ENCODE results near the gene TRIP12. TPM values are rescaled to one million over a fixed set of nuclear protein-coding genes. Genes with fewer than 3 reads are reported as not detected.

TRIP12 gene
- total RNA-seq, 6 experiments from 2014 or later = 249 to 296 (median 265) TPM

DNA sequence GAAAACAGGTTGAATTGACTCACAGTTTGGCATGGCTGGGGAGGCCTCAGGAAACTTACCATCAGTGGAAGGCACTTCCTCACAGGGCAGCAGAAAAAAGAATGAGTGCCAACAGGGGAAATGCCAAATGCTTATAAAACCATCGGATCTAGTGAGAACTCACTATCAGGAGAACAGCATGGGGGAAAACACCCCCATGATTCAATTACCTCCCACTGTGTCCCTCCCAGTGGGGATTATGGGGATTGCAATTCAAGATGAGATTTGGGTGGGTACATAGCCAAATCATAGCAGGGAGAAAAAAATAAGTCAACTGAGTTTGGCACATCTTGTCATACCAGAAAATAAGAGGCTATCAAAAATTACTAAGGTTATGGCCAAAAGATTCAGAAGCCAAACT, 96.3 kb downstream of the TRIP12 start:
- H3K9me3 Mint-ChIP-seq = no peaks in the 10 kb centered on the region
- H3K27me3 Mint-ChIP-seq (ENCODE audit: insufficient read depth) = no peaks in the 10 kb centered on the region; the same call in 1 of the 2 replicates
- H3K27ac Mint-ChIP-seq = no peak overlapping the region
- DNase-seq = no peak
- TF ChIP-seq, protein P1, sequence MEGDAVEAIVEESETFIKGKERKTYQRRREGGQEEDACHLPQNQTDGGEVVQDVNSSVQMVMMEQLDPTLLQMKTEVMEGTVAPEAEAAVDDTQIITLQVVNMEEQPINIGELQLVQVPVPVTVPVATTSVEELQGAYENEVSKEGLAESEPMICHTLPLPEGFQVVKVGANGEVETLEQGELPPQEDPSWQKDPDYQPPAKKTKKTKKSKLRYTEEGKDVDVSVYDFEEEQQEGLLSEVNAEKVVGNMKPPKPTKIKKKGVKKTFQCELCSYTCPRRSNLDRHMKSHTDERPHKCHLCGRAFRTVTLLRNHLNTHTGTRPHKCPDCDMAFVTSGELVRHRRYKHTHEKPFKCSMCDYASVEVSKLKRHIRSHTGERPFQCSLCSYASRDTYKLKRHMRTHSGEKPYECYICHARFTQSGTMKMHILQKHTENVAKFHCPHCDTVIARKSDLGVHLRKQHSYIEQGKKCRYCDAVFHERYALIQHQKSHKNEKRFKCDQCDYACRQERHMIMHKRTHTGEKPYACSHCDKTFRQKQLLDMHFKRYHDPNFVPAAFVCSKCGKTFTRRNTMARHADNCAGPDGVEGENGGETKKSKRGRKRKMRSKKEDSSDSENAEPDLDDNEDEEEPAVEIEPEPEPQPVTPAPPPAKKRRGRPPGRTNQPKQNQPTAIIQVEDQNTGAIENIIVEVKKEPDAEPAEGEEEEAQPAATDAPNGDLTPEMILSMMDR (IDR thresholded peaks at IDR 0.05) = peak; percentile 45
- no peak overlapping the region for H3K4me3 Mint-ChIP-seq
- peaks cover 45% of the 10 kb centered on the region for H3K36me3 Mint-ChIP-seq (ENCODE audit: low read depth)
- peaks cover 24% of the 10 kb centered on the region for H3K4me1 Mint-ChIP-seq (ENCODE audit: low read depth)

DNA sequence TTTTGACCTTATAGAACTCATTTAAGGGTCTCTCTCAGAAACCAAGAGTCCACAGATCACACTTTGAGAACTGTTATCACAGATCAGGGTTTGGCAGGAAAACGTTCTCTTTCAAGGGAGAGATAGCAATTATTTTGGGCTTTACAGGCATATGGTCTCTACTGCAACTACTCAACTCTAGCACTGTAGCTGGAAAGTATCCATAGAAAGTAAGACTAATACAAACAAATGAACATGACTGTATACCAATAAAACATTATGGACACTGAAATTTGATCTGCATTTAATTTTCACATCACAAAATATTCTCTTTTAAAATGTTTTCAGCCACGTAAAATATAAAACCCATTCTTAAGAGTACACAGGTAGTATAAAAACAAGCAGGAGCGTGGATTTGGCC, 100.5 kb downstream of the TRIP12 start:
- TF ChIP-seq, protein P1 (IDR thresholded peaks at IDR 0.05) = no peak
- Mint-ChIP-seq H3K4me1 (ENCODE audit: low read depth) (peaks cover 31% of the 10 kb centered on the region), H3K4me3 (no peak overlapping the region), H3K9me3 (no peaks in the 10 kb centered on the region), H3K36me3 (ENCODE audit: low read depth) (peaks cover 35% of the 10 kb centered on the region), H3K27ac (no peak overlapping the region), H3K27me3 (ENCODE audit: insufficient read depth) (no peaks in the 10 kb centered on the region)
- DNase-seq = peak; percentile 27

DNA sequence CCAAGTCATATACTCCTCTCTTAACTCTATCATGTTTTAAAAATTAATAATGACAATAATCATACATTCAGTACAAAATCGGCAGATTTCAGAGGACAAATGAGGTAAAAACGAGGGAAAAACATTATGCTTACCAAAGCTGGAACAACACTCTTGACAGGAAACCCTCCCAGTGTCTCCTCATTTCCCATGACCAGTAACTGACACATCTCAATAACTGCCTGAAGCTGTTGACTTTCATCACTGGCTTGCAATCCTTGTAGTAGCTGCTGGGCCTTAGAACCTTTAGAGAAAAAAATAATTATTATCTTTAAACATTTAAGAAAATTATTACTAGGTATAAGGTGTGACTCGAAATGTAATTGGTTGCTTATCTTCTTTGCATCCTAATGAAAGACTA, 103.6 kb downstream of the TRIP12 start:
- Mint-ChIP-seq H3K4me1 (ENCODE audit: low read depth) (peaks cover 48% of the 10 kb centered on the region), H3K4me3 (no peak overlapping the region), H3K36me3 (ENCODE audit: low read depth) (peaks cover 21% of the 10 kb centered on the region), H3K9me3 (no peaks in the 10 kb centered on the region), H3K27me3 (ENCODE audit: insufficient read depth) (no peaks in the 10 kb centered on the region), H3K27ac (no peak overlapping the region)
- DNase-seq = no peak
- TF ChIP-seq, protein P1 (IDR thresholded peaks at IDR 0.05) = no peak

DNA sequence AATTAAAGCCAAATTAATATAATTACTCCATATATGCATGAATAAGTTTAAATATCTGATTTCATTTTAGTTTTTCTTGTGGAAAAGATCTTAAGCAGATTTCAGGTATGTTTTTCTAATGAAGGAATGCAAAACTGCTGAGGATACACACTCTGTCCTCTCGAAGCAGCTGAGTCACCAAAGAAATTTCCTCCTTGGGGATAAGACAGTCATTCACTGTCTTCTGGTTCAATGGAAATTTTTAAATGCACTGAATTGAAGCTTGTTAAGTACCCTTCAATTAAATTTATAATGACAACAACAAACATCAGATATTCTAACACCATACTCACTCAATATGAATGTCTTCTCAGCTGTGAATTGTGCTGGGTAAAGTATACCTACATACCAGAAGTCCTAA, 106.0 kb downstream of the TRIP12 start:
- no peaks in the 10 kb centered on the region for H3K27me3 Mint-ChIP-seq (ENCODE audit: insufficient read depth)
- 0 out of 2 replicates have a peak overlapping the region, but pooled peaks have one; percentile 7 for H3K4me3 Mint-ChIP-seq
- H3K27ac Mint-ChIP-seq = peak overlapping the region; percentile 89
- H3K9me3 Mint-ChIP-seq = no peaks in the 10 kb centered on the region
- H3K4me1 Mint-ChIP-seq (ENCODE audit: low read depth) = peaks cover 36% of the 10 kb centered on the region
- peaks cover 17% of the 10 kb centered on the region for H3K36me3 Mint-ChIP-seq (ENCODE audit: low read depth)
- DNase-seq = peak; percentile 59
- TF ChIP-seq, protein P1 (IDR thresholded peaks at IDR 0.05) = no peak

DNA sequence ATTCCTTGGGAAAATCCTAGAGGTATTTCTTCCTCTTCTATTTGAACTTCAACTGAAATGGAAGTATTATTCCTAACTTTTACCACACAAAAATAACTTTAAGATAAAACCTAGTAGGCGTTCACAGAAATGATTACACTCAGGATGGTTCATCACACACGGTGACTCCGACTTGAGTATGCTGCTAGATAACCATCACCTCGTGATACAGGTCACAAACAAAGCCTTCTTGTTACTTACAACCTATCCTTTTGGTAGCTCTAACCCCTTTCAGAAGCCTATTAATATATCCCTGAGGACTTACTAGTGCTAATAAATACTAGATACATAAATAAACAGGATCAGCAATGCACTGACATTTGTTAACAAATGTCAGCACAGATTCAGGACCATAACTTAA, 106.5 kb downstream of the TRIP12 start:
- H3K27ac Mint-ChIP-seq = peak overlapping the region; percentile 89
- no peaks in the 10 kb centered on the region for H3K27me3 Mint-ChIP-seq (ENCODE audit: insufficient read depth)
- no peaks in the 10 kb centered on the region for H3K9me3 Mint-ChIP-seq
- H3K36me3 Mint-ChIP-seq (ENCODE audit: low read depth) = peaks cover 23% of the 10 kb centered on the region
- TF ChIP-seq, protein P1 (IDR thresholded peaks at IDR 0.05) = no peak
- no peak overlapping the region for H3K4me3 Mint-ChIP-seq
- H3K4me1 Mint-ChIP-seq (ENCODE audit: low read depth) = peaks cover 40% of the 10 kb centered on the region
- peak; percentile 36 for DNase-seq

DNA sequence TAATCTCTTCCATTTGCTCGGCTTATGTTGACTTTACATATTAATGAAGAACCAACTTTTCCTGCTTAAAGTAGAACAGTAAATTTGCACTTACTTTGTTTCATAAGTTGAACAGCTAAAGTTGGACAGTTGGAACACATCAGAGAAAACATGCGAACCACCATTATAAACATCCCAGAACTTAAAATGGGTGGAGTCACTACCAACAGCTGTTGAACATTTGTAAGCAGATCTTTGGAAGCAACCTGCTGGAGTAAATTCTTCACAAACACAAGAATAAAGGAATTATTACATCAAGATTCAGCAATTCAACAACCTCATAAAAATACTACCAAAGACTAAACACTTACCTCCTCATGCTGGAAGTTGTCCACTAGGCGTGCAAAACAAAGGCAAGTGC, 111.0 kb downstream of the TRIP12 start:
- H3K27me3 Mint-ChIP-seq (ENCODE audit: insufficient read depth) = no peaks in the 10 kb centered on the region
- no peak overlapping the region for H3K27ac Mint-ChIP-seq
- no peaks in the 10 kb centered on the region for H3K9me3 Mint-ChIP-seq
- TF ChIP-seq, protein P1 (IDR thresholded peaks at IDR 0.05) = no peak
- no peak overlapping the region for H3K4me3 Mint-ChIP-seq
- peaks cover 27% of the 10 kb centered on the region for H3K4me1 Mint-ChIP-seq (ENCODE audit: low read depth)
- no peak for DNase-seq
- H3K36me3 Mint-ChIP-seq (ENCODE audit: low read depth) = peaks cover 33% of the 10 kb centered on the region
